Common myeloid progenitor, CD34-positive (primary cell): ENCODE results near the gene PPM1L.

ENCODE experiments used
- CTCF ChIA-PET: fragments of 350-600 bp; sonication (Branson Sonifier 250); formaldehyde crosslinking; loops from one replicate; lab custom pipeline; 2021; ENCODE audit warnings: antibody characterized with exemption; lab: Charles Lee
- POLR2A ChIA-PET: fragments of 350-600 bp; sonication (Branson Sonifier 250); formaldehyde crosslinking; loops from one replicate; lab custom pipeline; 2021; ENCODE audit warnings: antibody characterized with exemption; lab: Charles Lee
- DNase-seq, 3 donors: peaks; one replicate each; pipeline versions ENCODE4 v3.0.0 to v3.0.0-alpha.2; 2013
- H3K27ac ChIP-seq, 2 experiments: 1 replicate in 1 of 2; 2 replicates in 1 of 2; pipeline ENCODE4 v1.7.0; 2013; ENCODE audit warnings: inconsistent platforms in 2 of 2, low read length in 2 of 2, mild to moderate bottlenecking in 2 of 2, low read depth in 1 of 2, moderate library complexity in 1 of 2; ENCODE audit not compliant: severe bottlenecking in 2 of 2, insufficient read depth in 1 of 2, poor library complexity in 1 of 2
- H3K27me3 ChIP-seq, 5 experiments: replicated peaks in 2 of 5; 1 replicate in 3 of 5; 2 replicates in 2 of 5; pipeline versions ENCODE4 v1.6.1 to v1.7.0; 2013; ENCODE audit warnings: low read length in 4 of 5, mild to moderate bottlenecking in 2 of 5, moderate library complexity in 2 of 5, inconsistent platforms in 1 of 5; ENCODE audit not compliant: insufficient read depth in 5 of 5, control insufficient read depth in 4 of 5
- H3K36me3 ChIP-seq, 4 experiments: 1 replicate in 2 of 4; 2 replicates in 2 of 4; pipeline versions ENCODE4 v1.6.1 to v1.7.0; 2013; ENCODE audit warnings: low read length in 3 of 4, control low read depth in 1 of 4, mild to moderate bottlenecking in 1 of 4; ENCODE audit not compliant: control insufficient read depth in 4 of 4, insufficient read depth in 4 of 4
- H3K4me1 ChIP-seq, 4 experiments: 1 replicate in 3 of 4; 2 replicates in 1 of 4; pipeline versions ENCODE4 v1.6.1 to v1.7.1; 2013; ENCODE audit warnings: low read length in 3 of 4, mild to moderate bottlenecking in 3 of 4, control low read depth in 1 of 4, inconsistent platforms in 1 of 4, moderate library complexity in 1 of 4; ENCODE audit not compliant: control insufficient read depth in 4 of 4, insufficient read depth in 4 of 4; ENCODE audit errors: control extremely low read depth in 1 of 4
- H3K4me3 ChIP-seq, 7 experiments: 1 replicate in 4 of 7; 2 replicates in 3 of 7; pipeline versions ENCODE4 v1.5.1 to v1.7.0; 2013; ENCODE audit warnings: mild to moderate bottlenecking in 7 of 7, low read length in 6 of 7, moderate library complexity in 6 of 7, inconsistent platforms in 2 of 7, low read depth in 2 of 7, control low read depth in 1 of 7; ENCODE audit not compliant: insufficient read depth in 4 of 7, control insufficient read depth in 1 of 7; ENCODE audit errors: extremely low read depth in 1 of 7
- H3K9me3 ChIP-seq, 5 experiments: 1 replicate in 4 of 5; 2 replicates in 1 of 5; pipeline versions ENCODE4 v1.6.1 to v1.7.1; 2013; ENCODE audit warnings: low read length in 4 of 5, mild to moderate bottlenecking in 2 of 5, inconsistent platforms in 1 of 5, low read depth in 1 of 5, moderate library complexity in 1 of 5; ENCODE audit not compliant: control insufficient read depth in 4 of 5, insufficient read depth in 2 of 5; ENCODE audit errors: control extremely low read depth in 1 of 5
- WGBS: methylation state at CpG from one replicate; pipeline ENCODE4 v1.1.5; 2013; ENCODE audit not compliant: insufficient coverage; 5-methylcytosine and 5-hydroxymethylcytosine counted together

Gene PPM1L

DNA sequence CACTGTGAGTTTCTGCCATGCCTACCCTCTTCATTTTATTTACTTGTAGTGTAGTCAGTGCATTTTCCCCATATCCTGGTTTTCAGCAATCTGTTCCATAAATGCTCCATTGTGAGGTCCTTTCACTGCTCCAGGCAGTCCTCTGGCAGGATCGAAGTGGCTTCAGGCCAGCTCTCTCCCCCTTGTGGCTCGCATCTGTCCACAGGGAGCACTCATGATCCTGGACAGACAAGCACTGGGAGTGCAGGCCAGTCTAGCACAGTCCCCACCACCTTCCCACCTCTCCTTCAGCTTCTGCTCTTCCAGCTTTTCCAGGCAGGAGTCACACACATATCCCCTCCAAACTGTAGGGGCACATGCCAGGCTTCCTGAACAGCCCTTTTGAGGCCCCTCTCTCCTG, 173.6 kb downstream of the PPM1L start:
- Histone ChIP-seq H3K4me3 (no peak overlapping the region), H3K9me3 (no peaks in the 10 kb centered on the region), H3K27me3 (no peaks in the 10 kb centered on the region), H3K36me3 (no peaks in the 10 kb centered on the region), H3K27ac (no peak overlapping the region), H3K4me1 (peaks cover 0 to 2% (median 0%) of the 10 kb centered on the region in 4 experiments)
- no peak for DNase-seq
- ChIA-PET CTCF (interaction anchor here (1.1 kb wide), 1 partner anchor 9 kb away, joined by 4 read pairs; no protein-coding TSS in a partner anchor), POLR2A (no interaction called here)
- WGBS = 100% methylated on average over 1 of the region's 2 CpGs

DNA sequence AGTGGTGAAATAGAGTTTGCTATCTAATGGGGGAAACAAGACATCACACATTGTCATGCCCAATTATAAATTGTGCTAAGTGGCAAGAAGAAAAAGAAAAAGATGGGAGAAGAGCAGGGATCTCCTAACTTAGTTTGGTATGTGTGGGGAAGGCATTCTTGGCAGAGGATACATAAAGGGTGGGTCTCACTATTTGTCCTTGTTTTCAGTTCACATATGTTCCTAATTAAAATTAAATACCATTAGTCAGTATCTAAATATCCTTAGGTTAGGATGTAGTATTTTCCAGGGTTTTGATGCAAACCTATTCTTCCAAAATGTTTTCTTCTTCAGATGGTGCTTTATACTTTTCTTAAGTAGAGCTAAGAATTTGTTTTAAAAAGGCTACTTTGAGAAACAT, 175.4 kb downstream of the PPM1L start:
- no peaks in the 10 kb centered on the region for H3K36me3 ChIP-seq
- ChIA-PET POLR2A (no interaction called here), CTCF (interaction anchor here (1.2 to 3.4 kb wide), 3 partner anchors 9 to 226 kb away, joined by 5 to 14 read pairs (median 6); no protein-coding TSS in a partner anchor)
- DNase-seq = no peak
- H3K4me3 ChIP-seq = no peak overlapping the region
- no peaks in the 10 kb centered on the region for H3K27me3 ChIP-seq
- no peak overlapping the region for H3K27ac ChIP-seq
- no peaks in the 10 kb centered on the region for H3K9me3 ChIP-seq
- peaks cover 0 to 2% (median 0%) of the 10 kb centered on the region in 4 experiments for H3K4me1 ChIP-seq

DNA sequence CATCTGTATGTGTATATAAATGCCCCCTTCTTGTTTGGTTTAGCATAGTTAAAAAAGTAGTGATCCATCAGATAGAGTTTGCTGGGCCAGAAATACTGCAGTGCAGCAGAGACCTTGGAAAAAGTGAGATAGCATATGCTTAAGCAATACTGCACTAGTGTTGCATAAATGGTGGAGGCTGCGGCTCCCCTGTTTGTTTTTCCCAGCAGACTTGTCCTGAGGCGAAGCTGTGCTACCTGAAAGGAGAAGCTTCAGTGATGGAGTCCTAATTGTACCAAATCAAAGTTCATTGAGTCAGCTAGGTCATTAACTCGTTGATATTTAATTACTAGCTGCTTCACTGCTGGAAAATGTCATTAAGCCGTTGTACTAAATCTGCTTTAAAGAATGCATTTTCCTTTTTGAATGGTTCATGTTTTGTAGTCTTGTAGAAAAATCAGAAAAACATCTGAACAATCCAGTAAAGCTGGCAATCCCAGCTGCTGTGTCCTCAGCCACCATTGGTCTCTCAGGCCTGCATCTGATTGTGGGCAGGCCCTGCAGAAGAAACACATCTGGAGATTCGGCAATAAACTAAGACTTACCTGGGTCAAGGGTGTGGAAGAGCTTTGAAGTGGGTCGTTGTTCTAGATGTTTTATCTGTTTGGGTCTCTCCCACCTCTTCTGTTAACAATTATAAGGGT, 179.5 kb downstream of the PPM1L start:
- ChIA-PET POLR2A (no interaction called here), CTCF (interaction anchor here (0.8 to 1.5 kb wide), 4 partner anchors 21 to 229 kb away, joined by 3 to 4 read pairs (median 3); no protein-coding TSS in a partner anchor)
- H3K27me3 ChIP-seq = no peaks in the 10 kb centered on the region
- 100% methylated on average over 5 of the region's 6 CpGs for WGBS
- H3K9me3 ChIP-seq = peaks cover 0 to 5% (median 0%) of the 10 kb centered on the region in 5 experiments
- DNase-seq = no peak
- H3K4me3 ChIP-seq = no peak overlapping the region
- no peak overlapping the region for H3K27ac ChIP-seq
- H3K36me3 ChIP-seq = no peaks in the 10 kb centered on the region
- H3K4me1 ChIP-seq = no peaks in the 10 kb centered on the region

DNA sequence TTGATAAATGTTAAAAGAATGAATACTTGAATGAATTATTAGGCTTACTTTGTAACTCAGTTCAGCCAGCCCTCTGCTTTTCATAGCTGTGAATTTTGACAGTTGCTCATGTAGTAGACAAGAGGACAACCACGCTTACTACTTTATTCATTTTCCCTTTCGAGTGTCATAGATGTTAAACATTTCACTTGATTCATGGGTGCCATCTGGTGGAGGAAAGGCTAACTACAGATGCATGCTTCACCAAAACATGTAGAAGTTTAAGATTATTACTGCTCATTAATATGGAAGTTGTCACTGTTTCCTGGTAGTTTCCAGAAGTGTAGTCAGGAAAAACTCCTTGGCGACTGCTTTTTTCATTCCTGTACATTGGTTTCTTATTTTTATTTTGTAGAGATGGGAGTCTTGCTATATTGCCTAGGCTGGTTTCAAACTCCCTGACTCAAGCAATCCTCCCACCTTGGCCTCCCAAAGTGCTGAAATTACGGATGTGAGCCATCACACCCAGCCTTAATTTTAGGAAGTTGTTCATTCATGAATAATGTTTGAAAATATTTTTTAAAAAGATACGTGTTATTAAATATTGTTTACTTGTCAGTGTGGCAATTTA, 186.0 kb downstream of the PPM1L start:
- ChIA-PET POLR2A (no interaction called here), CTCF (interaction anchor here (0.8 to 3.9 kb wide), 18 partner anchors 10 to 334 kb away, joined by 3 to 28 read pairs (median 7); partner anchors contain the start of gene PPM1L)
- Histone ChIP-seq H3K9me3 (peaks cover 0 to 7% (median 0%) of the 10 kb centered on the region in 5 experiments), H3K36me3 (no peaks in the 10 kb centered on the region), H3K4me3 (no peak overlapping the region), H3K27me3 (no peaks in the 10 kb centered on the region), H3K4me1 (no peaks in the 10 kb centered on the region), H3K27ac (no peak overlapping the region)
- DNase-seq = peak; percentile 76 to 90 (median 84)
- no CpG with 5 or more reads among the region's 5 CpGs for WGBS

DNA sequence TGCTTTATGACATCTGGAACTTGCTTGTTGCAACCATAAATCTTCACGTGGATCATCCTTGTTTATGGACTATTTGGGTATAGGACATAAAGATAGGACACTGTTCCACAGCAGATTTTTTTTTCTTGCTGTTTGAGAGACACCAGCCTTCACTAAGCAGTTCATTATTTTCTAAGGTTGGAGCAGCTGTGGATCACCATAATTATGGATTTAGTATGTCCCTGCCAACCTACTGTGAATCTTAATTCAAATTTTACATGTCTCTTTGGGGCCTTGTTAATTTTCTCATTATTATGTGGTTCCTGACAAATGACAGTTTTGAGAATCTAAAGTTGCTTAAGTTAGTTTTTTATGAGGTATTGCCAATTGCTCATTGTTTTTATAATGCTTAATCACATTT, 188.0 kb downstream of the PPM1L start:
- H3K27ac ChIP-seq = no peak overlapping the region
- peaks cover 0 to 7% (median 0%) of the 10 kb centered on the region in 5 experiments for H3K9me3 ChIP-seq
- ChIA-PET POLR2A (no interaction called here), CTCF (interaction anchor here (1.1 to 3.7 kb wide), 4 partner anchors 12 to 239 kb away, joined by 3 to 17 read pairs (median 10); no protein-coding TSS in a partner anchor)
- no peaks in the 10 kb centered on the region for H3K36me3 ChIP-seq
- DNase-seq = no peak
- H3K4me3 ChIP-seq = no peak overlapping the region
- no peaks in the 10 kb centered on the region for H3K4me1 ChIP-seq
- no CpG with 5 or more reads among the region's 1 CpG for WGBS
- H3K27me3 ChIP-seq = no peaks in the 10 kb centered on the region

DNA sequence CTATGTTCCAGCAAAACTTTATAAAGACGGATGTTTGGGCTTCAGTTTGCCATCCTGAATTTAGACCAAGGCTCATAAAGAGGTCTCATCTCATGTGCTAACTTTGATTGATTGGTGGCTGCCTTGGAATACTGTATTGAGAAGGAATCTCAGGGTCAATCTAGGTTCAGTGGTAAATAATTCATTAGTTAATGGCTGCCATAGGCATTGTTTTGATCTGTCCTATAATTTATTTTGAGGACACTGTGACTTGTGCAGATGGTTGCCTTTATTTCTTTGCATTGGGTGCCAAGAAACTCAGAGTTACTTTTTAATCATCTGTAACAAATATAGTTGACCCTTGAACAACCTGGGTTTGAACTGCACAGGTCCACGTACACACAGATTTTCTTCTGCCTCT, 189.3 kb downstream of the PPM1L start:
- ChIA-PET CTCF (interaction anchor here (2.3 to 3.7 kb wide), 2 partner anchors 11 to 237 kb away, joined by 8 to 17 read pairs; no protein-coding TSS in a partner anchor), POLR2A (no interaction called here)
- Histone ChIP-seq H3K4me1 (no peaks in the 10 kb centered on the region), H3K27me3 (no peaks in the 10 kb centered on the region), H3K27ac (no peak overlapping the region), H3K36me3 (no peaks in the 10 kb centered on the region), H3K9me3 (peaks cover 0 to 5% (median 0%) of the 10 kb centered on the region in 5 experiments), H3K4me3 (no peak overlapping the region)
- 100% methylated on average over 2 of the region's 2 CpGs for WGBS
- no peak for DNase-seq

DNA sequence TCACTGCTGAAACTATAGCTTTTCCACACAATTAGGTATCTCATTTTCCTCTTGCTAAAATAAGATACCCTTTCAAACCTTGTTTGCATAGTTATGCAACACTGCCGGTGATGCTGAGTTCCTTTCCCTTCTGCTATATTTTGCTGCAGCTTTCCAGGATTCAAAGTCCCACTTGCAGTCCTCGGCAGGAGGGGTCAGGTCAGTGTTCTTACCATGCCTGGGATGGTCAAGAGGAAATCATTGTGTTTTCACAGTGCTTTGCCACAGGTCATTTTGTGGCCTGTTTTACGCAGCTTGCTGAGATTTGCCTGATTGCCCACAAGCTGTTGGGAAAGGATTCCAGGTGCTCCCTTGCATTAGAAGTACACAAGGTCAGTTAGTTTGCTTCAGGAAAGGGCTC, 192.2 kb downstream of the PPM1L start:
- CTCF ChIA-PET = interaction anchor here (1.5 to 2.8 kb wide), 4 partner anchors 8 to 262 kb away, joined by 3 to 11 read pairs (median 6); no protein-coding TSS in a partner anchor
- Histone ChIP-seq H3K27me3 (no peaks in the 10 kb centered on the region), H3K9me3 (no peaks in the 10 kb centered on the region), H3K36me3 (no peaks in the 10 kb centered on the region), H3K27ac (no peak overlapping the region), H3K4me3 (no peak overlapping the region), H3K4me1 (no peaks in the 10 kb centered on the region)
- DNase-seq = no peak
- 97% methylated on average over 3 of the region's 3 CpGs for WGBS
- POLR2A ChIA-PET = no interaction called here
